Keratinocyte (primary cell): ENCODE results near the gene PPP2R5E. TPM values are rescaled to one million over a fixed set of nuclear protein-coding genes. Genes with fewer than 3 reads are reported as not detected.

Experiments used
- DNase-seq: peaks from one replicate; pipeline ENCODE4 v3.0.0-alpha.2; 2011; ENCODE audit warnings: low read depth, missing footprints, low spot score
- FAIRE-seq: peaks from 2 replicates; lab custom pipeline; 2011; peaks lifted over from hg19 to GRCh38; lab: Jason Lieb, UNC
- H2AFZ ChIP-seq: 2 replicates; pipeline ENCODE4 v1.6.0; 2012; ENCODE audit warnings: low read length, control low read depth, inconsistent platforms; ENCODE audit not compliant: control insufficient read depth
- H3K27ac ChIP-seq: 2 replicates; pipeline ENCODE4 v1.5.1; 2011; ENCODE audit warnings: low read length; ENCODE audit not compliant: control insufficient read depth, insufficient read depth
- H3K27me3 ChIP-seq: 3 replicates; pipeline ENCODE4 v1.6.0; 2011; ENCODE audit warnings: low read length; ENCODE audit not compliant: control insufficient read depth, insufficient read depth; ENCODE audit errors: extremely low read depth
- H3K36me3 ChIP-seq, 2 experiments: 2 replicates in 1 of 2; 3 replicates in 1 of 2; pipeline ENCODE4 v1.5.1; 2011; ENCODE audit warnings: low read length in 2 of 2, mild to moderate bottlenecking in 1 of 2; ENCODE audit not compliant: control insufficient read depth in 2 of 2, insufficient read depth in 2 of 2; ENCODE audit errors: extremely low read depth in 1 of 2
- H3K4me1 ChIP-seq: 3 replicates; pipeline ENCODE4 v1.5.1; 2011; ENCODE audit warnings: low read length; ENCODE audit not compliant: control insufficient read depth, insufficient read depth; ENCODE audit errors: extremely low read depth
- H3K4me2 ChIP-seq: 3 replicates; pipeline ENCODE4 v1.6.0; 2011; ENCODE audit warnings: low read depth, low read length; ENCODE audit not compliant: control insufficient read depth, insufficient read depth; ENCODE audit errors: extremely low read depth
- H3K4me3 ChIP-seq, 3 experiments: fragments of 200-600 bp in 1 of 3; sonication (generic) in 1 of 3; 2 replicates in 2 of 3; 3 replicates in 1 of 3; pipeline ENCODE4 v1.5.1; 2011 to 2016; ENCODE audit warnings: low read length in 3 of 3, mild to moderate bottlenecking in 3 of 3, control low read depth in 2 of 3, inconsistent platforms in 1 of 3, low read depth in 1 of 3, mixed read lengths in 1 of 3, mixed run types in 1 of 3, moderate library complexity in 1 of 3; ENCODE audit not compliant: control insufficient read depth in 2 of 3, insufficient read depth in 2 of 3; ENCODE audit errors: extremely low read depth in 1 of 3
- H3K79me2 ChIP-seq: 2 replicates; pipeline ENCODE4 v1.6.0; 2012; ENCODE audit warnings: low read length; ENCODE audit not compliant: control insufficient read depth, insufficient read depth
- H3K9ac ChIP-seq: 3 replicates; pipeline ENCODE4 v1.6.0; 2011; ENCODE audit warnings: low read length; ENCODE audit not compliant: control insufficient read depth, insufficient read depth; ENCODE audit errors: extremely low read depth
- H3K9me1 ChIP-seq: 3 replicates; pipeline ENCODE4 v1.6.0; 2011; ENCODE audit warnings: low read length; ENCODE audit not compliant: control insufficient read depth, insufficient read depth; ENCODE audit errors: extremely low read depth
- H3K9me3 ChIP-seq: 2 replicates; pipeline ENCODE4 v1.5.1; 2012; ENCODE audit warnings: low read depth, low read length; ENCODE audit not compliant: control insufficient read depth
- H4K20me1 ChIP-seq: 3 replicates; pipeline ENCODE4 v1.6.0; 2011; ENCODE audit warnings: low read length; ENCODE audit not compliant: control insufficient read depth, insufficient read depth; ENCODE audit errors: extremely low read depth
- EZH2 ChIP-seq: IDR thresholded peaks from one replicate; pipeline ENCODE4 v1.6.1; 2012; ENCODE audit warnings: inconsistent platforms, mild to moderate bottlenecking, low read length, moderate library complexity
- dilution Hi-C: fragments of 300-500 bp; cut with MboI; formaldehyde crosslinking; loops from one replicate; pipeline ENCODE4 v1.7.0; 2020; ENCODE audit warnings: low sequenced_read_pairs; ENCODE audit not compliant: extremely low pct_ligation_motif_present
- polyA plus RNA-seq, 5 experiments: library from polyadenylated mRNA; depleted of rRNA in 3 of 5; stranded (reverse) in 3 of 5; stranded (forward) in 1 of 5; unstranded in 1 of 5; fragments of >200 nt; gene quantifications; 1 replicate in 1 of 5; 2 replicates in 3 of 5; 3 replicates in 1 of 5; pipeline versions ENCODE4 v1.2.1 to v1.2.3, GENCODE V29; 2011 to 2012; ENCODE audit warnings: missing spikeins in 2 of 5, low read depth in 1 of 5, low replicate concordance in 1 of 5
- TF ChIP-seq, protein P1 (sequence below), 3 experiments: IDR thresholded peaks in 1 of 3; conservative IDR thresholded peaks in 1 of 3; optimal IDR thresholded peaks in 1 of 3; 2 replicates in 2 of 3; 3 replicates in 1 of 3; pipeline versions ENCODE3 to v1.5.1; 2011; ENCODE audit warnings: low read length in 3 of 3, mild to moderate bottlenecking in 3 of 3, moderate library complexity in 2 of 3, control low read depth in 1 of 3, inconsistent platforms in 1 of 3; ENCODE audit not compliant: insufficient read depth in 2 of 3; ENCODE audit errors: extremely low read depth in 1 of 3

Gene PPP2R5E
- polyA plus RNA-seq, 1 donor (not counting 4 experiments of a cell fraction or from before 2014, with no cell fraction given), result 22.7 TPM

GRCh38 chr14:63345826-63346225 lies 197.4 kb downstream of the PPP2R5E start:
- H3K36me3 ChIP-seq, result no peaks in the 10 kb centered on the region
- H3K9me1 ChIP-seq, result no peaks in the 10 kb centered on the region
- no peaks in the 10 kb centered on the region for H3K79me2 ChIP-seq
- H3K4me3 ChIP-seq, result no peak overlapping the region
- no peaks in the 10 kb centered on the region for H3K9me3 ChIP-seq
- DNase-seq (no peak), FAIRE-seq (no peak)
- dilution Hi-C loops, result no loop called here
- no peak overlapping the region for H3K9ac ChIP-seq
- peaks cover 5% of the 10 kb centered on the region for H3K27me3 ChIP-seq
- no peak overlapping the region for H3K27ac ChIP-seq
- no peaks in the 10 kb centered on the region for H4K20me1 ChIP-seq
- no peak overlapping the region for H2AFZ ChIP-seq
- H3K4me2 ChIP-seq, result no peak overlapping the region
- no peaks in the 10 kb centered on the region for H3K4me1 ChIP-seq
- TF ChIP-seq, protein P1, sequence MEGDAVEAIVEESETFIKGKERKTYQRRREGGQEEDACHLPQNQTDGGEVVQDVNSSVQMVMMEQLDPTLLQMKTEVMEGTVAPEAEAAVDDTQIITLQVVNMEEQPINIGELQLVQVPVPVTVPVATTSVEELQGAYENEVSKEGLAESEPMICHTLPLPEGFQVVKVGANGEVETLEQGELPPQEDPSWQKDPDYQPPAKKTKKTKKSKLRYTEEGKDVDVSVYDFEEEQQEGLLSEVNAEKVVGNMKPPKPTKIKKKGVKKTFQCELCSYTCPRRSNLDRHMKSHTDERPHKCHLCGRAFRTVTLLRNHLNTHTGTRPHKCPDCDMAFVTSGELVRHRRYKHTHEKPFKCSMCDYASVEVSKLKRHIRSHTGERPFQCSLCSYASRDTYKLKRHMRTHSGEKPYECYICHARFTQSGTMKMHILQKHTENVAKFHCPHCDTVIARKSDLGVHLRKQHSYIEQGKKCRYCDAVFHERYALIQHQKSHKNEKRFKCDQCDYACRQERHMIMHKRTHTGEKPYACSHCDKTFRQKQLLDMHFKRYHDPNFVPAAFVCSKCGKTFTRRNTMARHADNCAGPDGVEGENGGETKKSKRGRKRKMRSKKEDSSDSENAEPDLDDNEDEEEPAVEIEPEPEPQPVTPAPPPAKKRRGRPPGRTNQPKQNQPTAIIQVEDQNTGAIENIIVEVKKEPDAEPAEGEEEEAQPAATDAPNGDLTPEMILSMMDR (optimal IDR thresholded peaks at IDR 0.05 in 1 of 3, IDR thresholded peaks at IDR 0.05 in 1 of 3, conservative IDR thresholded peaks at IDR 0.05 in 1 of 3; ENCODE audit: extremely low read depth in 1 of 3, insufficient read depth in 2 of 3, low read length in 3 of 3), result no peak
- no peak for TF ChIP-seq EZH2

DNA sequence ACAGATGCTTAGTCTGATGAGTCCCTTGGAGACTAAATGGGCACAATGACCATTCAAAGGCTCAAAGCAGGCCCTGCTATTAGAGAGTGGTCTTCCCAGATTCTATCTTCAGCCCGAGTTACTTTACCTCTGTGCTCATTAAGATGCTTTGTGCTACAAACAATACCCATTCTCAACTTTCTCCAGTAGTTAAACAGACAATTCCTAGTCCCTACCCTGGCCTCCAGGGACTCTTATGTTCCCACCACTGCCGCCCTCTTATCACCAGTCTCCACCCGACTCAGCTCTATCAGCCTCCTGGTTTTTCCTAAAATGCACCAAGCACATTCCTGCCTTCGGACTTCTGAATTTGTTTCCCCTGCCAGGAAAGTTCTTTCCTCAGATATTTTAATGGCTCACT lies 198.8 kb downstream of the PPP2R5E start:
- Histone ChIP-seq H3K9me1 (no peaks in the 10 kb centered on the region), H3K9me3 (no peaks in the 10 kb centered on the region), H3K4me3 (no peak overlapping the region), H3K27ac (no peak overlapping the region), H3K4me2 (no peak overlapping the region), H3K36me3 (no peaks in the 10 kb centered on the region), H4K20me1 (no peaks in the 10 kb centered on the region), H3K27me3 (peaks cover 5% of the 10 kb centered on the region), H3K9ac (no peak overlapping the region), H3K79me2 (no peaks in the 10 kb centered on the region), H2AFZ (no peak overlapping the region), H3K4me1 (no peaks in the 10 kb centered on the region)
- no peak for TF ChIP-seq EZH2
- DNase-seq, result no peak
- no peak for FAIRE-seq
- dilution Hi-C loops, result no loop called here

GRCh38 chr14:63343878-63344277 lies 199.3 kb downstream of the PPP2R5E start:
- dilution Hi-C loops, result no loop called here
- FAIRE-seq (no peak), DNase-seq (no peak)
- H3K27ac ChIP-seq, result no peak overlapping the region
- H3K9me1 ChIP-seq, result no peaks in the 10 kb centered on the region
- no peak overlapping the region for H3K9ac ChIP-seq
- TF ChIP-seq EZH2, result no peak
- TF ChIP-seq, protein P1 (optimal IDR thresholded peaks at IDR 0.05 in 1 of 3, IDR thresholded peaks at IDR 0.05 in 1 of 3, conservative IDR thresholded peaks at IDR 0.05 in 1 of 3; ENCODE audit: extremely low read depth in 1 of 3, insufficient read depth in 2 of 3, low read length in 3 of 3), result no peak
- no peaks in the 10 kb centered on the region for H3K4me1 ChIP-seq
- no peak overlapping the region for H2AFZ ChIP-seq
- no peaks in the 10 kb centered on the region for H3K79me2 ChIP-seq
- H3K36me3 ChIP-seq, result no peaks in the 10 kb centered on the region
- no peak overlapping the region for H3K4me3 ChIP-seq
- no peaks in the 10 kb centered on the region for H4K20me1 ChIP-seq
- H3K27me3 ChIP-seq, result peaks cover 5% of the 10 kb centered on the region
- H3K4me2 ChIP-seq, result no peak overlapping the region
- no peaks in the 10 kb centered on the region for H3K9me3 ChIP-seq
